CD14-positive monocyte (primary cell): ENCODE measurements around the gene PRKG2. TPM values are rescaled to one million over a fixed set of nuclear protein-coding genes. Genes with fewer than 3 reads are reported as not detected.

ENCODE experiments used
- DNase-seq, 3 donors: peaks; one replicate each; pipeline ENCODE4 v3.0.0-alpha.2; 2011 to 2022
- H2AFZ ChIP-seq: 2 replicates; pipeline ENCODE4 v1.6.0; 2012; ENCODE audit warnings: mild to moderate bottlenecking, low read depth, low read length, inconsistent platforms; ENCODE audit not compliant: insufficient read depth, poor library complexity, severe bottlenecking
- H3K27ac ChIP-seq, 2 donors: 1 replicate in 1 of 2; 2 replicates in 1 of 2; pipeline ENCODE4 v1.5.1; 2012 to 2013; ENCODE audit warnings: low read length in 2 of 2, control low read depth in 1 of 2, inconsistent platforms in 1 of 2, low read depth in 1 of 2, mild to moderate bottlenecking in 1 of 2
- H3K27me3 ChIP-seq, 2 donors: one replicate each; pipeline versions ENCODE4 v1.6.0 to v1.6.1; 2011 to 2013; ENCODE audit warnings: low read length in 2 of 2; ENCODE audit not compliant: control insufficient read depth in 2 of 2, insufficient read depth in 2 of 2
- H3K36me3 ChIP-seq, 2 donors: replicated peaks in 1 of 2; 1 replicate in 1 of 2; 2 replicates in 1 of 2; pipeline versions ENCODE4 v1.5.1 to v1.6.1; 2012 to 2013; ENCODE audit warnings: low read length in 2 of 2, control low read depth in 1 of 2, inconsistent platforms in 1 of 2, mild to moderate bottlenecking in 1 of 2; ENCODE audit not compliant: insufficient read depth in 2 of 2, control insufficient read depth in 1 of 2
- H3K4me1 ChIP-seq, 2 donors: 1 replicate in 1 of 2; 2 replicates in 1 of 2; pipeline versions ENCODE4 v1.5.1 to v1.6.1; 2012 to 2013; ENCODE audit warnings: low read length in 2 of 2, control low read depth in 1 of 2, inconsistent platforms in 1 of 2, mild to moderate bottlenecking in 1 of 2, moderate library complexity in 1 of 2; ENCODE audit not compliant: insufficient read depth in 2 of 2, control insufficient read depth in 1 of 2
- H3K4me2 ChIP-seq: replicated peaks from 2 replicates; pipeline ENCODE3; 2012; ENCODE audit warnings: low read length, moderate library complexity, mild to moderate bottlenecking; ENCODE audit not compliant: poor library complexity, severe bottlenecking; ENCODE audit errors: extremely low read depth
- H3K4me3 ChIP-seq, 3 experiments: fragments of 200-600 bp in 1 of 3; sonication (generic) in 1 of 3; replicated peaks in 1 of 3; 1 replicate in 2 of 3; 2 replicates in 1 of 3; pipeline ENCODE4 v1.5.1; 2011 to 2013; ENCODE audit warnings: low read length in 3 of 3, mild to moderate bottlenecking in 3 of 3, control low read depth in 2 of 3, low read depth in 2 of 3, inconsistent platforms in 1 of 3, moderate library complexity in 1 of 3
- H3K79me2 ChIP-seq: 2 replicates; pipeline ENCODE4 v1.6.0; 2012; ENCODE audit warnings: mild to moderate bottlenecking, control low read depth, inconsistent platforms, low read length, moderate library complexity; ENCODE audit not compliant: insufficient read depth
- H3K9ac ChIP-seq: 2 replicates; pipeline ENCODE4 v1.6.0; 2017; ENCODE audit warnings: low read length, mild to moderate bottlenecking; ENCODE audit not compliant: insufficient read depth, poor library complexity, severe bottlenecking
- H3K9me3 ChIP-seq, 2 donors: replicated peaks in 1 of 2; 1 replicate in 1 of 2; 2 replicates in 1 of 2; pipeline versions ENCODE4 v1.5.1 to v1.6.1; 2012 to 2013; ENCODE audit warnings: low read length in 2 of 2, control low read depth in 1 of 2; ENCODE audit not compliant: control insufficient read depth in 1 of 2, insufficient read depth in 1 of 2
- H4K20me1 ChIP-seq: 2 replicates; pipeline ENCODE4 v1.6.0; 2012; ENCODE audit warnings: mild to moderate bottlenecking, low read length, control low read depth, moderate library complexity; ENCODE audit not compliant: insufficient read depth
- H3K27ac Mint-ChIP-seq, 7 donors: one replicate each; pipeline ENCODE4 v1.8.0; 2020; ENCODE audit warnings: mild to moderate bottlenecking in 7 of 7, mixed read lengths in 7 of 7, moderate library complexity in 6 of 7, inconsistent platforms in 2 of 7
- H3K27me3 Mint-ChIP-seq, 3 donors: one replicate each; pipeline ENCODE4 v1.8.0; 2021 to 2022; ENCODE audit warnings: low read depth in 3 of 3, mild to moderate bottlenecking in 3 of 3, mixed read lengths in 3 of 3, moderate library complexity in 3 of 3, inconsistent platforms in 1 of 3
- H3K36me3 Mint-ChIP-seq, 2 donors: one replicate each; pipeline ENCODE4 v1.8.0; 2020; ENCODE audit warnings: mixed read lengths in 2 of 2, inconsistent platforms in 1 of 2, mild to moderate bottlenecking in 1 of 2
- H3K4me1 Mint-ChIP-seq: one replicate; pipeline ENCODE4 v1.8.0; 2020; ENCODE audit warnings: mild to moderate bottlenecking, mixed read lengths
- H3K4me3 Mint-ChIP-seq, 2 donors: one replicate each; pipeline ENCODE4 v1.8.0; 2020; ENCODE audit warnings: mild to moderate bottlenecking in 2 of 2, mixed read lengths in 2 of 2, moderate library complexity in 1 of 2
- H3K9me3 Mint-ChIP-seq, 7 donors: one replicate each; pipeline ENCODE4 v1.8.0; 2020 to 2022; ENCODE audit warnings: mixed read lengths in 7 of 7, mild to moderate bottlenecking in 6 of 7, moderate library complexity in 6 of 7, inconsistent platforms in 2 of 7
- CTCF ChIP-seq: fragments of 200-600 bp; IDR thresholded peaks from one replicate; pipeline ENCODE4 v1.8.0; 2022; ENCODE audit warnings: antibody characterized with exemption, mild to moderate bottlenecking
- WGBS: methylation state at CpG from one replicate; pipeline ENCODE4 v1.1.5; 2013; ENCODE audit warnings: missing lambda C conversion rate; ENCODE audit not compliant: insufficient coverage; 5-methylcytosine and 5-hydroxymethylcytosine counted together
- intact Hi-C, 2 donors: fragments of 100-400 bp; cut with micrococcal nuclease; formaldehyde crosslinking; loops; one replicate each; pipeline versions ENCODE4 v1.15.0 to v1.15.1; 2023
- polyA plus RNA-seq, 3 donors: library from polyadenylated mRNA; depleted of rRNA in 1 of 3; unstranded in 2 of 3; stranded (reverse) in 1 of 3; fragments of 300-500 nt in 2 of 3; fragments of >200 nt in 1 of 3; fragmentation: Illumina TruSeq in 2 of 3; gene quantifications; 1 replicate in 2 of 3; 2 replicates in 1 of 3; pipeline ENCODE4 v1.2.3, GENCODE V29; 2012 to 2021

The PRKG2 gene
- polyA plus RNA-seq, 3 donors = 0.10 TPM; not detected in 2

GRCh38 chr4:81071013-81071412 is 144.0 kb downstream of the PRKG2 start:
- Mint-ChIP-seq H3K4me1 (no peaks in the 10 kb centered on the region), H3K4me3 (no peak overlapping the region), H3K27me3 (peaks cover 0 to 2% (median 2%) of the 10 kb centered on the region in 3 donors), H3K27ac (no peak overlapping the region), H3K9me3 (no peaks in the 10 kb centered on the region), H3K36me3 (no peaks in the 10 kb centered on the region)
- no peak overlapping the region for H3K9ac ChIP-seq
- H3K4me1 ChIP-seq = no peaks in the 10 kb centered on the region
- no peaks in the 10 kb centered on the region for H3K9me3 ChIP-seq
- H4K20me1 ChIP-seq = no peaks in the 10 kb centered on the region
- TF ChIP-seq CTCF = no peak
- no peaks in the 10 kb centered on the region for H3K36me3 ChIP-seq
- intact Hi-C loops = no loop called here
- no CpG with 5 or more reads among the region's 2 CpGs for WGBS
- no peak overlapping the region for H3K4me3 ChIP-seq
- no peak overlapping the region for H3K4me2 ChIP-seq
- DNase-seq = no peak
- no peak overlapping the region for H2AFZ ChIP-seq
- no peaks in the 10 kb centered on the region for H3K27me3 ChIP-seq
- no peak overlapping the region for H3K27ac ChIP-seq
- no peaks in the 10 kb centered on the region for H3K79me2 ChIP-seq

GRCh38 chr4:81069706-81070331 is 145.2 kb downstream of the PRKG2 start:
- Mint-ChIP-seq H3K4me1 (no peaks in the 10 kb centered on the region), H3K27ac (no peak overlapping the region), H3K4me3 (peak overlapping the region in 1 of 2 donors; percentile 26), H3K27me3 (peaks cover 0 to 2% (median 2%) of the 10 kb centered on the region in 3 donors), H3K36me3 (no peaks in the 10 kb centered on the region), H3K9me3 (no peaks in the 10 kb centered on the region)
- no peaks in the 10 kb centered on the region for H4K20me1 ChIP-seq
- peak; percentile 96 for TF ChIP-seq CTCF
- no peaks in the 10 kb centered on the region for H3K4me1 ChIP-seq
- no peaks in the 10 kb centered on the region for H3K9me3 ChIP-seq
- no peak overlapping the region for H3K4me3 ChIP-seq
- H3K79me2 ChIP-seq = no peaks in the 10 kb centered on the region
- intact Hi-C loops = no loop called here
- peak; percentile 27 to 55 (median 53) for DNase-seq
- H2AFZ ChIP-seq = no peak overlapping the region
- H3K27me3 ChIP-seq = no peaks in the 10 kb centered on the region
- no peak overlapping the region for H3K9ac ChIP-seq
- no peaks in the 10 kb centered on the region for H3K36me3 ChIP-seq
- no peak overlapping the region for H3K4me2 ChIP-seq
- H3K27ac ChIP-seq = no peak overlapping the region
- 0% methylated on average over 3 of the region's 6 CpGs for WGBS
